AG04449 (cell line): Measurements from ENCODE around the gene KSR1.
"Not testable (repeated sequence)": the region's sequence is repeated elsewhere in the genome, so short reads cannot be mapped to it uniquely, and the experiment has no call there.

Source experiments
- CTCF ChIA-PET: fragments of 350-600 bp; formaldehyde crosslinking; extraction: SDS; loops from one replicate; lab custom pipeline; 2021; ENCODE audit warnings: antibody characterized with exemption; lab: Yijun Ruan, JAX
- POLR2A ChIA-PET: fragments of 400-600, 350-600 bp; formaldehyde crosslinking; extraction: SDS; loops from one replicate; lab custom pipeline; 2020; ENCODE audit warnings: antibody characterized with exemption, inconsistent platforms; lab: Yijun Ruan, JAX
- DNase-seq: peaks from one replicate; pipeline ENCODE4 v3.0.0-alpha.2; 2010; ENCODE audit warnings: low read depth, low spot score
- H3K4me3 ChIP-seq: 2 replicates; pipeline ENCODE4 v1.5.1; 2011; ENCODE audit warnings: low read depth, mild to moderate bottlenecking, control low read depth, low read length
- CTCF ChIP-seq: IDR thresholded peaks from one replicate; pipeline ENCODE4 v1.5.1; 2011; ENCODE audit warnings: mild to moderate bottlenecking, moderate library complexity, low read length, control low read depth, inconsistent platforms; ENCODE audit not compliant: insufficient read depth; ENCODE audit errors: missing control alignments

Gene KSR1

GRCh38 chr17:27442702-27443101, 13.5 kb upstream of the KSR1 start:
- no peak for TF ChIP-seq CTCF
- DNase-seq, result no peak
- H3K4me3 ChIP-seq, result no peak overlapping the region
- ChIA-PET CTCF (interaction anchor here (0.9 to 2.5 kb wide), 7 partner anchors 9 to 206 kb away, joined by 3 to 17 read pairs (median 4); no protein-coding TSS in a partner anchor), POLR2A (no interaction called here)

- no peak for DNase-seq
- no peak for TF ChIP-seq CTCF
- ChIA-PET CTCF (interaction anchor here (1.4 to 2.5 kb wide), 5 partner anchors 9 to 156 kb away, joined by 3 to 17 read pairs (median 4); no protein-coding TSS in a partner anchor), POLR2A (no interaction called here)
- no peak overlapping the region for H3K4me3 ChIP-seq
These were observed 12.8 kb upstream of the KSR1 start for GRCh38 chr17:27443491-27443890.

- POLR2A ChIA-PET, result no interaction called here
These were observed 10.3 kb upstream of the KSR1 start for GRCh38 chr17:27445971-27446370.

GRCh38 chr17:27446569-27447301, 9.5 kb upstream of the KSR1 start:
- peak; percentile 80 for DNase-seq
- ChIA-PET POLR2A (no interaction called here), CTCF (interaction anchor here (1.5 to 2.4 kb wide), 2 partner anchors 9 to 153 kb away, joined by 5 to 9 read pairs; partner anchors contain the start of gene KSR1)
- TF ChIP-seq CTCF, result no peak
- H3K4me3 ChIP-seq, result no peak overlapping the region

More at GRCh38 chr17:27445971-27446370, 10.3 kb upstream of the KSR1 start:
- TF ChIP-seq CTCF, result no peak
- CTCF ChIA-PET, result interaction anchor here (1.1 to 2.4 kb wide), 3 partner anchors 14 to 156 kb away, joined by 3 to 9 read pairs (median 3); no protein-coding TSS in a partner anchor
- H3K4me3 ChIP-seq, result no peak overlapping the region
- DNase-seq, result no peak

GRCh38 chr17:27448534-27448933, 7.7 kb upstream of the KSR1 start:
- not testable (repeated sequence) for H3K4me3 ChIP-seq
- CTCF ChIA-PET, result interaction anchor here (3.4 kb wide), 1 partner anchor 151 kb away, joined by 17 read pairs; no protein-coding TSS in a partner anchor

GRCh38 chr17:27449541-27449940, 6.7 kb upstream of the KSR1 start:
- CTCF ChIA-PET, result interaction anchor here (0.8 to 3.4 kb wide), 2 partner anchors 150 to 152 kb away, joined by 3 to 17 read pairs; no protein-coding TSS in a partner anchor
- no peak for DNase-seq
- TF ChIP-seq CTCF, result no peak
- POLR2A ChIA-PET, result no interaction called here
- no peak overlapping the region for H3K4me3 ChIP-seq

More at GRCh38 chr17:27448534-27448933, 7.7 kb upstream of the KSR1 start:
- DNase-seq, result not testable (repeated sequence)
- POLR2A ChIA-PET, result interaction anchor here (0.6 kb wide), 1 partner anchor 9 kb away, joined by 3 read pairs; no protein-coding TSS in a partner anchor
